Measurements from ENCODE around the gene SLU7. TPM values are rescaled to one million over a fixed set of nuclear protein-coding genes. Genes with fewer than 3 reads are reported as not detected.

The SLU7 gene
- total RNA-seq, 1 donor from 2014 or later = 48.5 TPM

GRCh38 chr5:160382346-160382745, 36.5 kb downstream of the SLU7 start:
- Histone ChIP-seq H3K36me3 (no peaks in the 10 kb centered on the region), H3K4me3 (no peak overlapping the region), H3K79me2 (ENCODE audit: low read depth) (no peaks in the 10 kb centered on the region), H3K9me3 (ENCODE audit: low read depth) (peaks cover under 1% of the 10 kb centered on the region), H3K27me3 (no peaks in the 10 kb centered on the region), H4K20me1 (ENCODE audit: low read depth) (no peaks in the 10 kb centered on the region), H3K4me2 (no peak overlapping the region), H3K4me1 (no peaks in the 10 kb centered on the region), H3K27ac (no peak overlapping the region), H3K9ac (no peak overlapping the region), H3F3A (ENCODE audit: low read depth) (peaks cover 14% of the 10 kb centered on the region), H2AFZ (replicated peaks) (no peak overlapping the region)
- Mint-ChIP-seq H3K9me3 (peaks cover 6% of the 10 kb centered on the region), H3K27ac (no peak overlapping the region), H3K36me3 (peaks cover 4% of the 10 kb centered on the region), H3K4me1 (no peaks in the 10 kb centered on the region), H3K27me3 (ENCODE audit: insufficient read depth, low read depth) (peaks cover 2% of the 10 kb centered on the region), H3K4me3 (no peak overlapping the region)
- TF ChIP-seq, protein P1, sequence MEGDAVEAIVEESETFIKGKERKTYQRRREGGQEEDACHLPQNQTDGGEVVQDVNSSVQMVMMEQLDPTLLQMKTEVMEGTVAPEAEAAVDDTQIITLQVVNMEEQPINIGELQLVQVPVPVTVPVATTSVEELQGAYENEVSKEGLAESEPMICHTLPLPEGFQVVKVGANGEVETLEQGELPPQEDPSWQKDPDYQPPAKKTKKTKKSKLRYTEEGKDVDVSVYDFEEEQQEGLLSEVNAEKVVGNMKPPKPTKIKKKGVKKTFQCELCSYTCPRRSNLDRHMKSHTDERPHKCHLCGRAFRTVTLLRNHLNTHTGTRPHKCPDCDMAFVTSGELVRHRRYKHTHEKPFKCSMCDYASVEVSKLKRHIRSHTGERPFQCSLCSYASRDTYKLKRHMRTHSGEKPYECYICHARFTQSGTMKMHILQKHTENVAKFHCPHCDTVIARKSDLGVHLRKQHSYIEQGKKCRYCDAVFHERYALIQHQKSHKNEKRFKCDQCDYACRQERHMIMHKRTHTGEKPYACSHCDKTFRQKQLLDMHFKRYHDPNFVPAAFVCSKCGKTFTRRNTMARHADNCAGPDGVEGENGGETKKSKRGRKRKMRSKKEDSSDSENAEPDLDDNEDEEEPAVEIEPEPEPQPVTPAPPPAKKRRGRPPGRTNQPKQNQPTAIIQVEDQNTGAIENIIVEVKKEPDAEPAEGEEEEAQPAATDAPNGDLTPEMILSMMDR (IDR thresholded peaks at IDR 0.05) = no peak
- TF ChIP-seq EZH2phosphoT487 (IDR thresholded peaks at IDR 0.05) (no peak), EZH2 (IDR thresholded peaks at IDR 0.05) (no peak)
- no peak for DNase-seq (ENCODE audit: low spot score)

GRCh38 chr5:160380041-160380440, 38.8 kb downstream of the SLU7 start:
- H3K9me3 Mint-ChIP-seq = no peaks in the 10 kb centered on the region
- Histone ChIP-seq H3K27ac (no peak overlapping the region), H3K27me3 (no peaks in the 10 kb centered on the region), H3K4me1 (no peaks in the 10 kb centered on the region), H4K20me1 (ENCODE audit: low read depth) (no peaks in the 10 kb centered on the region), H3K9ac (no peak overlapping the region), H3K4me3 (no peak overlapping the region), H2AFZ (replicated peaks) (no peak overlapping the region), H3F3A (ENCODE audit: low read depth) (no peaks in the 10 kb centered on the region), H3K79me2 (ENCODE audit: low read depth) (no peaks in the 10 kb centered on the region), H3K4me2 (no peak overlapping the region), H3K36me3 (no peaks in the 10 kb centered on the region), H3K9me3 (ENCODE audit: low read depth) (no peaks in the 10 kb centered on the region)
- peaks cover 2% of the 10 kb centered on the region for H3K36me3 Mint-ChIP-seq
- no peak for DNase-seq (ENCODE audit: low spot score)
- no peak overlapping the region for H3K4me3 Mint-ChIP-seq
- no peaks in the 10 kb centered on the region for H3K4me1 Mint-ChIP-seq
- H3K27me3 Mint-ChIP-seq (ENCODE audit: insufficient read depth, low read depth) = peaks cover 2% of the 10 kb centered on the region
- H3K27ac Mint-ChIP-seq = no peak overlapping the region
- TF ChIP-seq EZH2 (IDR thresholded peaks at IDR 0.05) (no peak), EZH2phosphoT487 (IDR thresholded peaks at IDR 0.05) (no peak)
- TF ChIP-seq, protein P1 (IDR thresholded peaks at IDR 0.05) = no peak

- Histone ChIP-seq H2AFZ (replicated peaks) (no peak overlapping the region), H3K9me3 (ENCODE audit: low read depth) (no peaks in the 10 kb centered on the region), H3K9ac (no peak overlapping the region), H3K27ac (no peak overlapping the region), H3K27me3 (peaks cover under 1% of the 10 kb centered on the region), H3K4me1 (no peaks in the 10 kb centered on the region), H3F3A (ENCODE audit: low read depth) (no peaks in the 10 kb centered on the region), H4K20me1 (ENCODE audit: low read depth) (no peaks in the 10 kb centered on the region), H3K36me3 (no peaks in the 10 kb centered on the region), H3K79me2 (ENCODE audit: low read depth) (no peaks in the 10 kb centered on the region), H3K4me2 (no peak overlapping the region), H3K4me3 (no peak overlapping the region)
- H3K36me3 Mint-ChIP-seq = peaks cover 2% of the 10 kb centered on the region
- no peak for DNase-seq (ENCODE audit: low spot score)
- no peaks in the 10 kb centered on the region for H3K4me1 Mint-ChIP-seq
- TF ChIP-seq, protein P1 (IDR thresholded peaks at IDR 0.05) = no peak
- TF ChIP-seq EZH2 (IDR thresholded peaks at IDR 0.05) (no peak), EZH2phosphoT487 (IDR thresholded peaks at IDR 0.05) (no peak)
- peaks cover 2% of the 10 kb centered on the region for H3K27me3 Mint-ChIP-seq (ENCODE audit: insufficient read depth, low read depth)
- no peaks in the 10 kb centered on the region for H3K9me3 Mint-ChIP-seq
- H3K27ac Mint-ChIP-seq = no peak overlapping the region
- no peak overlapping the region for H3K4me3 Mint-ChIP-seq
Observed at GRCh38 chr5:160379511-160379910, 39.4 kb downstream of the SLU7 start.
